Fibroblast of lung (primary cell): ENCODE measurements around the gene SGK1.

ENCODE experiments used
- CTCF ChIP-seq, 2 donors: IDR thresholded peaks in 1 of 2; conservative IDR thresholded peaks in 1 of 2; 1 replicate in 1 of 2; 2 replicates in 1 of 2; pipeline ENCODE4 v1.5.1; 2011 to 2012; ENCODE audit warnings: low read length in 2 of 2, control low read depth in 1 of 2, inconsistent platforms in 1 of 2, low read depth in 1 of 2, mild to moderate bottlenecking in 1 of 2
- EZH2 ChIP-seq: IDR thresholded peaks from 2 replicates; pipeline ENCODE4 v1.5.1; 2012; ENCODE audit warnings: low read length, control low read depth, mild to moderate bottlenecking; ENCODE audit errors: missing control alignments

- TF ChIP-seq EZH2 (no peak), CTCF (conservative IDR thresholded peaks at IDR 0.05 in 1 of 2, IDR thresholded peaks at IDR 0.05 in 1 of 2; ENCODE audit: low read depth in 1 of 2, low read length in 2 of 2) (no peak)
Observed at GRCh38 chr6:134230940-134231339, 87.0 kb downstream of the SGK1 start.
